GM18526 (cell line): ENCODE results near the gene DLGAP1.

Source experiments
- POLR2A ChIP-seq: IDR thresholded peaks from 3 replicates; pipeline ENCODE4 v1.6.1; 2011; ENCODE audit not compliant: insufficient read length; ENCODE audit errors: extremely low read depth

Gene DLGAP1

GRCh38 chr18:3455090-3455635 lies 999.9 kb downstream of the DLGAP1 start:
- no peak for TF ChIP-seq POLR2A

GRCh38 chr18:3454365-3455089 lies 1000.6 kb downstream of the DLGAP1 start:
- no peak for TF ChIP-seq POLR2A

DNA sequence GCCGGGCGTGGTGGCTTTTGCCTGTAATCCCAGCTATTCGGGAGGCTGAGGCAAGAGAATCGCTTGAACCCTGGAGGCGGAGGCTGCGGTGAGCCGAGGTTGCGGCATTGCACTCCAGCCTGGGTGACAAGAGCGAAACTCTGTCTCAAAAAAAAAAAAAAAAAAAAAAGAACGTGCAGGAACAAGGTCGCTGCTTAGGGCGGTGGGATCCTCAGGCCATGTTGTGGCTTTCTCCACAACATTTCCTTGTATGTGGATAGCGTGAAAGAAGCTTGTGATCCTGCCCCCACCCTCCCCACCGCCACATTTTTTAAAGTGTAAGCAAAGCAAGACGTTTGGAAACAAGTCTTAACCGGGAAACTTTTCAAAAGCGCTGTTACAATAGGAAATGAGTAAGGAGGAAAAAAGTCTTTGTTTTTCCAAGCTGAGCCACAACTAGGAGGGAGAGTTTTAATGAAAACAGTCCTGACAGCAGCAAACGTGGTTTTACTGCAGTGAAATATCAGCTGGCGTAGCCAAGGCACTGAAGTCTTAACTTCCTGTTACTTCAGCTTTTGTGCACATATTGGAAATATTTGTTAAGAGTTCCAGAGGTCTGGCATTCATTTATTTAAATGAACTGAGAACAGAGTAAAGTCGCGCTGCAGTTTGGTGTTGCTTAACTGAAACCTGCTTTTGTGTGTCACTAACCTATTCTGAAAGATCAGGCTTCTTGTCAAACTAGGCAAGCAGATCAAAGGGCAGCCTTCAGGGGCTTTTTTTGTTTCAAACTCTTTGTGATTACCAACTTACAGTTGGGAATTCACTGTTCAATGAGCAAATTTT lies 1001.4 kb downstream of the DLGAP1 start:
- TF ChIP-seq POLR2A: no peak

DNA sequence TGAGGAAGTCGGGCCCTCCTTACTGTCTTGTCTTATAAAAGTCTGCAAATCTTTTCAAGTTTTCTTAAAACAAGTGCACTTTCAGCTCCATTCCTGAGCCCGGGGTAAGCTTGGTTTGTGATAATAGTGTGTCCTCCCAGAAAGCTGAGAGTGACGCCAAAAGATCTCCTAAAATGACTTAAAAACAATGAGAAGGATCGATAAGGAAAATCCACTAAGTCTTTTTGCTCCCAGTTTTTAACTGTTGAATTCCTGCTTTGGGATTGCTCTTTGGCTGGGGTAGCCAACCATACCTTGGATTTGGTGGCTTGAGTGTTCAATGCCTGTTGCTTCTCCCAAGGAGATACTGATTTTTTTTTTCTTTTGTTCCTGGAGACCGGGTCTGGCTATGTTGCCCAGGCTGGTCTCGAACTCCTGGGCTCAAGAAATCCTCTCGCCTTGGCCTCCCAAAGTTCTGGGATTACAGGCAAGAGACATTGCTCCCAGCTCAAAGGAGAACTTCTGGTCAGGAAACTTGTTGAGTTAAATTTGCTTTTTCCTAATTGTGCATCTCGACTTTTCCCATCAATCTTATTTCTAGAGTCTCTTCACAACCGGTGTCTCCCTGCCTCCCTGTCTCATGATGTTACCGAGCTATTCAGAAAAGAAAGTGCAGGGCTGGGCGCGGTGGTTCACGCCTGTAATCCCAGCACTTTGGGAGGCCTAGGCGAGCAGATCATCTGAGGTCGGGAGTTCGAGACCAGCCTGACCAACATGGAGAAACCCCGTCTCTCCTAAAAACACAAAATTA lies 1002.2 kb downstream of the DLGAP1 start:
- no peak for TF ChIP-seq POLR2A

DNA sequence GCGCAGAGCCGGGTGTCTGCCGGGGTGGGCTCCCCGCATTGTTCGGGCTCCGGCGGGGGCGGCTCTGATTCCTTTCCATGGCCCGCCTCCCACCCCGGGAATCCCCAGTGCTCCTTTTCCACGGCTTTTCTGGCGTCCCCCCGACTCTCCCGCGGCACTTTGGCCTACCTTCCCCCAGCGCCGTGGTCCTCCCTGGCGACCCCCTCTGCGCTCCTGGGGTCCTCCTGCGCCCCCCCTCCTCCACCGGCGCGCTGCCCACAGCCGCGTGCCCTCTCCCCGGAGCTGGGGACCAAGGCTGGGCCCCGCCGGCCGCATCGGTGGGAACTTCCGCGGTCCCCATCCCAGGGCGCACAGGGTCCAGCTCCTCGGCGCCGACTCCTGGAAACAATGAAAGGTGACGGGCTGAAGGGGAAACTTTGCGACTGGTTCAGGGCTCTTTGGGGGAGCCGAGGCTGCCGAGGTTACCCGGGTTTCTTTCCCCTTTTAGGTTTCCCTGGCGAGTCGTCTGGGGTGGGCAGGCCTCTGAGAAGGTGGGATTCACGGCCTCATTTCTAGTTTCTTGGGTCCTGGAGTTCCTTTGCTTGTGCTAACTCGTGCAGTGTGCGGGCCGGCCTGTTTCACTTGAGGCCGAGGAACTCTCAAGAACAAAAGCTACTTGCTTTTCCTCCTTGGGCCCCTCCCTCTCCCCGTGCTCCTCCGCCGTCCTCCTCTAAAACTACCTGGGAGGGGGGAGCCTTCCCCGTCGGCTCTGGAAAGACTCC lies 1002.9 kb downstream of the DLGAP1 start:
- TF ChIP-seq POLR2A: no peak

GRCh38 chr18:3451183-3451988 lies 1003.7 kb downstream of the DLGAP1 start:
- TF ChIP-seq POLR2A: no peak

GRCh38 chr18:3450799-3451182 lies 1004.3 kb downstream of the DLGAP1 start:
- no peak for TF ChIP-seq POLR2A

- no peak for TF ChIP-seq POLR2A
Observed at GRCh38 chr18:3450012-3450798, 1004.9 kb downstream of the DLGAP1 start, which contains the start of gene TGIF1. Gene TGIF1 (plus strand): TSS chr18:3450172. CDS start chr18:3450490, 318 bp downstream.

DNA sequence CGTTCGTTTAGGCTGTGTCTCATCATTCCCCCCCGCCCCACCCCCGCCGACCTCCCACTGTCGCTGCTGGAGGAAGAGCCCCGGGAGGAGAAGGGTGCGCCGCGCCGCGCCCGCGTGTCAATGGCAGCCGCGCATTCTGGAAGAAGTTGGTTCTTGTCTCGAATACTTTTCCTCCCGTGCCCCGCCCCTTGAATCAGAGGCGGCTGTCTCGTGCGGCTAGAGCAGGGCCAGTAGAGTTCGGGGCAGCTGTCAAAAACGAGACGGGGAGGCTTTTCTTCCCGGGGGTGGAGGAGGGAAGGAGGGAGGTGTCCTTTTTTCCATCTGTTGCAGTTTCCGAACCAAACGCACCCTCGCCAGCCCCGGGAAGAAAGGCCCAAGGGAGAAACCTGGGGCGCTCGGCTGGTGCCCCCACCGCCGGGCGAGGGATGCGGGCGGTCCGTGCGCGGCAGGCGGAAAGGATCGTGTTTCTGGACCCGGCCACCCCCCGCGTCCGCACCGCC lies 1005.5 kb downstream of the DLGAP1 start:
- TF ChIP-seq POLR2A: no peak

- TF ChIP-seq POLR2A: no peak
Observed at GRCh38 chr18:3448838-3449511, 1006.1 kb downstream of the DLGAP1 start.

- no peak for TF ChIP-seq POLR2A
Observed at GRCh38 chr18:3447895-3448837, 1006.9 kb downstream of the DLGAP1 start.
